HG03060 (cell line): Measurements from ENCODE around the gene DPCD.

Experiments
- ATAC-seq: cut with Tn5 transposase; IDR thresholded peaks from one replicate; pipeline ENCODE4 v1.9.1; 2021; ENCODE audit warnings: low read depth, moderate number of reproducible peaks; ENCODE audit not compliant: unreplicated experiment

The DPCD gene

DNA sequence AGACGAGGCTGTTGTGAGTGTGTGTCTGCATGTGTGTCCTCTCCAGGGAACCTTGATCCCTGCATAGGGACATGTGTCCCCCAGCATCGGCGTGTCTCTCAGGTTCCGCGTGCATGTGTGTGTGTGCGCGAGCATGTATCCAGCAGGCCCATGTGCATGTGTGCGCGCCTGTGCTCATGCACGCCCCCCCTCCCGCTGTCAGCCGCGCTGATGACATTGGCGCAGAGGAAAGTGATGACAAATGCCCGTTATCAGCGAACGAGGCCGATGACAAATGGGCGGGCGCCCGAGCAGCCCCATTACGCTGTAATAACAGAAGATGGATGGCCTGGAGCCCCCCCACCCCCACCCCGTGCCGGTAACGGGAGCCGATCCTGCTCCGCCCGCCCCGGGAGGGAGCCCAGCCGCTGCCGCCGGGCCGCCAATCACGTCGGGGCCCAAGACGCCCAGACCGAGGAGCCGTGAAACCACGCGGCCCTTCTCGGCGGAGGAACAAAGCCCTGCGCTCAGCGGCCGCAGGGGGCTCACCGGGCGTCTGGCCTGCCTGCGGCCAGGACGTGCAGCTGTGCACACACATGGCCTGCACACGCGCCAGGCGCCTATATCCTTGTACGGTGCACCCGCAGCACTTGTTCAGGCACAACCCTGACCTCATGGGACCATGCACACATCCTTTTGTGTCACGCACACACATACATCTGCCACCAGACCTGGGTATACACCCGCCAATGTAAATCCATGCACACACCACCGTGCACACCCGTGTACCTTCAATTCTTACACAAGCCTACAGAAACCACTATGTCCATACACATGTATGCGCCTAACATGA lies 21.6 kb upstream of the DPCD start:
- ATAC-seq = no peak

DNA sequence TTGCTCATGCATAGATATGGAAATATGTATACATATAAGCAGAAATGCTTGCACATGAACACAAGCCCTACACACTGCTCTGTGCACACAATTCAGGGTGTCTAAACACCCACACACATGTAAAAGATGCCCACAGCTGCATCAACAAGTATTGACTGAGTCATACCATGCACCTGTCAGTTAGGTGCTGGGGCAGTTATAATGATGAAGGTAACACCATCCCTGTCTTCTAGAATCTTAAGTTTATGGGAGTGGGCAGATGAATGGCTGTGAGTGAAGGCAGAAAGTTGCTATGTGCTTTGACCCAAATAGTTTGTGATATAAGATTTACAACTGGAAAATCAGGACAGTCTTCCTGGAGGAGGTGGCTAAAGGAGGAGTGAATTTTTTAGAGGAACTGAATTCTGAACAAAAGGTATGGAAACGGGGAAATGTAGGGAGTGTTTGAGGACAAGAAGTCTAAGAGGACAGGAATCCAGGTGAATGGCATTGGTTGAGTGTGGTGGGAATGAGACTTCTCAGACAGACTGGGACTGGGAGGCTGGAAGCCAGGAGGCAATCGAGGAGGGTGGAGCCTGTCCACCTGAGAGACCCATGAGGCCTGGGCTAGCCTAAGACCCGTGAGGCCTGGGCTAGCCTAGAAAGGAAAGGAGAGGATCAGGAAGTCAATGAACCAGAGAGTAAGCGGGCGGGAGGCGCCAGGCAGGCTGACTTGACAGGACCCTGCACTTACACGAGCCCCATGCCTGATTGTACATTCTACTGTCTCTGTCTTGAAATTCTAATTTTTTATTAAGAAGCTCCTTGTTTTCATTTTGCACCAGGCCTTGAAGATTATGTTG lies 20.7 kb upstream of the DPCD start:
- no peak for ATAC-seq

DNA sequence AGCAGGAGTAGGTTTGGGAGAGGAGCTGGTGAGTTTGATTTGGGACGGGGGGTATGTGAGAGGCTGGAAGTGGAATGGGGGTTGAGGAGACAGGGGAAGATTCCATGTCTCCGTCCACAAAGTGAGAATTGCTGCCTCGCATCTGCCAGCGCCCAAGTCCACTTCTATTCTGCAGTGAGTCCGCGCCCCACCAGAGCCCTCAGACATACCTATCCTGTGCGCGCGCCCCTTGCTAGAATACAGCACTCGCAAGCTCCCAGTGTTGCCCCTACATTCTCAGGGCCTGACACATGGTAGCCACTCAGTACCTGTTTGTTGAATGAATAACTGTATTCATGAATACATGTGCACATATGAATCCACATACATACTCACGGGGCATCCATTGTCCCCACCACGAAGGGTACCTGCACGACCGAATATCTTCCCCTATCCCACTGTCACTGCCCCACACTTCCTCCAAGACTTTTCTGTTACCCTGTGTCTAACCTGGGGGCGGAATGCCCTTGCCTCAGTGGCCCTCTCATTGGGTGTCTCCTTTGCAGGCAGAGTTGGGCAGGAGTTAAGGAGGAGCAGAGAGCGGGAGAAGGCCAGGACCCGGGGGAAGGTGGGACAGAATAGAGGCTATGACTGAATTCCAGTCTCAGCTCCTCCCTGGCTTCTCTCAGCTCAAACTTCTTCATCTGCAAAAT lies 19.9 kb upstream of the DPCD start:
- ATAC-seq = no peak

DNA sequence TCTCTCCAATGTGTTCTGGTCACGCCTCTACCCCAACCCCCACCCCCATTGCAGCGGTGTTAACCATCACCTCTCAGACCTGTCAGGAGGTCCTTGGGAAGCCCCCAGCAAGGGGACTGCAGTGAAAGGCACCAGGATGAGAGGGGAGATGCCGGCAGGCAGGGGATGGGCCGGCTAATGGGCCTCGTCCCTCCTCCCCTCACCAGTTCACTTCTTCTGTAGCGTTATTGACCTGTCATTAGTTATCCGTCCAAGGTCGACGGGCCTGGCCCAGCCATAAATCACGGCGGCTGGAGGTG lies 18.8 kb upstream of the DPCD start:
- no peak for ATAC-seq

DNA sequence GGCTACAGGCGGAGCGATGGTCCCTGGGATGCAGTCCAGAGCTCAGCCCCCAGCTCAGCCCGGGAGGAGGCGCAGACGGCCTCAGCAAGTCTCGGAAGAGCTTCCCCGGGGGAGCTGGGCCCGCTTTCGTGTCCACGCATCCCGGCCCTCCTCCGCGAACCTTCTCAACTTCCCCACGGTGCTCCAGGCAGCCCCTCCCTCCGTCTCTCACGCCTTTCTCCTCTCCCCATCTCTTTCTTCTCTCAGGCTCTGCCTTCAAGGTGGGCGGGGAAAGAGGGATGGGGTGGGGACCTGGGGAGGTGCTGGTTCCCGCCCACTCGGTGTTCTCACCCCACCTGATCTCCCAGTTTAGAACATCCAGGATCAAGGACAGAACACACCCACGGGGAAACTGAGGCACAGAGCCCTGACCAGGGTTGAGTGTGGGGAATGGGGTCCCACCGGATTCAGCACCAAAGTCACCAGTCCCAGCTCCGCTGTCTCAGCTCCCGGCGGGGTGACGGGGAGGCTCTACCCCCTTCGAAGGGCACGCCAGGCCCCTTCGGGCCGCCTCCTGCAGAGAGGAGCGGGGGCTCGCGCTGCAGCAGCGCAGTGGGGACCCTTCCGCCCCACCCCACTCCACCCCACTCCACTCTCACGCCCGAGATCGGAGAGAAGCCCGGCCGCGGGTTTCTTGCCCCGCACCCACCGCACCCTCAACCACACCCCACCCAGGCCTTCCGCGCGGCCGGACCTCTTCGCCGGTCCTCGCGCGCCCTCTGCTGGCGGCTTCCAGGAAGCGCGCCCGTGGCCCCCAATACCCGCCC lies 18.3 kb upstream of the DPCD start:
- no peak for ATAC-seq

DNA sequence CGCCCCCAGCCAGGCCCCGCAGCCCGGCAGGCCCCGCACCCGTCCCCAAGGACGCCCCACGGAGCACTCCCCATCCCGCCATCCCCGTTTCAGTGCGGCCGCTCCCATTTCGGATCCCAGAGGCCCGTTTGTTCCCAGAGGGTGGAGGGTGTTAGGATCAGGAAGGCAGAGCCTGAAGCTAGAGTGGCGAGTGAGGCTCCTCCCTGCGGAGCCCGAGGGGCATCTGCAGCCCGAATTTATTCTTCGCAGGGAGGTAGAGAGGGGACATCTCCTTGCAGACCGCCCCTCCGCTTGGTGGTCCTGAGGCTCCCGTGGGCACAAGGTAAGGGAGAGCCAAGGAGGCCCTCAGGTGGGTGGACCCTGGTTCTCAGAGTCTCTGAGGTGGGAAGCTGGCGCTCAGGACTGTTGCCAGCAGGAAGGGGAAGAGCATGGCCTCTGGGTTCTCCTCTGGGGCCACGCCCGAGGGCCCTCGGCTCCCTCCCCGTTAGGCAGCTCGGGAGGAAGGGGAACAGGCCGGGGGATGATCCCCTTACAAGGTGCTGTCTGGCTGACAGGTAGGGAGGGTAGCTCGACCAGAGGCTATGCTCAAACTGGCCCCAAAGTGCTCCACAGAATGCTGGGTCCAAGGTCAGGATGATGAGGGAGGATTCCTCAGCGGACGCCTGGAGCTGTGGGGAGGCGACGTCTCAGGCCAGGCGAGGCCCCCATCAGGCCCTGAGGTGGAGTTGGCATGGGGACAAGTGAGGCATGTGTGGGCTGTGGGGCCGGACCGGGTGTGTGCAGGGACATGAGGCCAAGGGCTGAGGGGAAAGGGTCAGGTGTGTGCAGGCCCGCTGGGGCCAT lies 17.5 kb upstream of the DPCD start:
- ATAC-seq = no peak

DNA sequence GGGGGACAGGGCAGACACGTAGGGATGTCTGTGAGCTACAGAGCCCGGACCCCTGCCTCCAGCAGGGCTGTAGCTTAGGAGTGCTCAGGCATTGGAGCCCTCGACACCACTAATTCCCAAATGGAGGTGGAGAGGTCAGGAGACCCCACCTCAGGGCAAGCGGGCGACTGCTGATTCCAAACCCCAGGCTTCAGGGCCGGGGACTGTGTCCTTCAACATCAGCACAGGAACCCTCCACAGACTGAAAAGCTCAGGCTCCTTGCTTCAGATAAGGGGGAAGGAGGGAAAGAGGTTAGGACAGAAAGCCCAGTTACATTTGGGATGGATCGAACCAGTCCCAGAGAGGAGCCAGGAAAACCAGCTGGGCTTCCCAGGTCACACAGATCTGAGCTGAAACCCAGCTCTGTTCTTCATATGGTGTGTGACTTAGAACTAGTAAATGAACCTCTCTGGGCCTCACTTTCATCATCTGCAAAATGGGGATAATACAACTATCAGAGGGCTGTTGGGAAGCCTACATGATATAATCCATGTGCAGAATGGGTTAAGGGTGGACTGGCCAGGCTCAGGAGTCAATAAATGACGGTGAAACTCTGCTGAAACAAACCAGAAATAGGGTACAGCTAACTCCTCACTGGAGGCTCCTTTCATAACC lies 16.7 kb upstream of the DPCD start:
- no peak for ATAC-seq

DNA sequence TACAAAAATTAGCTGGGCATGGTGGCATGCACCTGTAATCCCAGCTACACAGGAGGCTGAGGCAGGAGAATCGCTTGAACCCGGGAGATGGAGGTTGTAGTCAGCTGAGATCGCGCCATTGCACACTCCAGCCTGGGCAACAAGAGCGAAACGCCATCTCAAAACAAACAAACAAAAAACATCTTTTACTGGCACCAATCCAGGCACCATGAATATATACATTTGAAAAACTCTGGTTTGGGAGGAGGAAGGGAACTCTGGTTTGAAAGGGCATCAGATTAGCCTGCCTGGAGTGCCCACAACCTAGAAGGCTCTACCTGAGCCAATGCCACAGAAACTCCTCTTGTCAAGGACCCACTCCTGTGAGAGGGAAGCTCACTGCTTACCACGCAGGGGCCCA lies 16.0 kb upstream of the DPCD start:
- no peak for ATAC-seq

DNA sequence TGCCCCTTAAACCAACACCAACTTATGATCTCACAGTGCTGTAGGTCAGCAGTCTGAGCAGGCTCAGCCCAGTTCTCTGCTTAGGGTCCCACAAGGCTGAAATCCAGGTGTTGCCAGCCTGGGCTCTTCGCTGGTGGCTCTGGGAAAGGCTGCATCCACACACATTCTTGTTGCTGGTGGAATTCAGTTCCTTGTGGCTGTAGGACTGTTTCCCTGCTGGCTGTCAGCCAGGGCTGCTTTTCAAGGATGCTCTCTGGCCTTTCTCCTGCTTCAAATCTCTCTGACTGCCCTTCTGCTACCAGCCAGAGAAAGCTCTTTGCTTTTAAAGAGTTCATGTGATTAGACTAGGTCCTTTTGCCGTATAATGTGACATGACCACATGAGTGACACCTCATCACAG lies 15.3 kb upstream of the DPCD start:
- ATAC-seq = no peak

DNA sequence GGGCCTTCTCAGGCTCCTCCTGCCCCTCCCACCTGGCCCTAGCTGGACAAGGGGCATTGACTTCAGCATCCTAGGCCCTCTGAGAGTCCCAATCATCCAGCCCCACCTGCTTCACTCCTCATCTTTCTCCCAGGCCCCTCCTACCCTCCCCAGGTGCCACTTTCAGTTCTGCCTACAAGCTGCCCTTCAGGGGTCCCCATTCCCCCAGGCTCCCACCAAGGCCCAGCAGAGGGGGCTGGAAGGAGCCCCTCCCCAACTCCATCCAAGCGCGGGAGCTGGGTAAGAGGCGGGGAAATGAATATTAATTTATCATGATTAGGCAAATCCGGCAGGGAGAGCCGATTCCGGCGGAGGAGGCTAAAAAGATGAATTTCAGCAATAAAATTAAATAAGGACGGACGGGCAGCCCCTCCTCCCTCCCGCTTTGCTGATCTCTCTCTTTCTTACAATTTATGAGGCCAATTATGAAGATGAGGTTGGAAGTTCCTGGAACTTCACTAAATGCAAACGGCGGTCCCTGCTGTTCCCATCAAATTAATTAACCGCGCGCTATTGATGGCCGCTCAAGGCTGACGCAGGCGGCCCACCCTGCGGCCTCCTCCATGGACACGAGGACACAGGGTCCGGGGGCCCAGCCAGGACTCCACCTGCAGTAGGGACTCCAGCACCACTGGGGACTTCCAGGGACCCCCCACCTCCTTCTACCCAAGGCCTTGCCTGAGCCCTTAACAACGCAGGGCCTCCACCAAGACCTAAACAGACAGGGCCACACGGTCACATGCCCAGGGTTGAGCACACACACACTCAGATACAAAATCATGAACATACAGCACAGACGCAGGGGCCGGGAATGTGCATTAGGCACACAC lies 14.0 kb upstream of the DPCD start:
- ATAC-seq = no peak

DNA sequence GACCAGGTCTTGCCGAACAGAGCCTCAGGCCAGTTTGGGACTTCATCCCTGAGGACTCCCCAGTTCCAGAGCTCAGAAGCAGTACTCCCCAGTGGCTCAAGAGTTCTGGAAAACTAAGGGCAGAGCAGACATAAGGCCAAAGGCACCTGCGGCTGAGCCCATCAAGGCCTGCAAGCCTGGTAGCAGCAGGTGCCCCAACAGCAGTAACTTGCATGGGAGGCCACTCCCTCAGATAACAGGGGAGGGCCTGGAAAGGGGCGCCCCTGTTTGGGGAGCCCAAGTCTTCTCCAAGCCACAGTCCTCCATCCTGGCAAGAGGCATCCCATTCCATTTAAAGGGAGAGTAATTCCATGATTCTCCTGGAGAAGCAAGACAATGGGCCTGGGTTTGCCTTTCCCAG lies 13.0 kb upstream of the DPCD start:
- ATAC-seq = no peak

DNA sequence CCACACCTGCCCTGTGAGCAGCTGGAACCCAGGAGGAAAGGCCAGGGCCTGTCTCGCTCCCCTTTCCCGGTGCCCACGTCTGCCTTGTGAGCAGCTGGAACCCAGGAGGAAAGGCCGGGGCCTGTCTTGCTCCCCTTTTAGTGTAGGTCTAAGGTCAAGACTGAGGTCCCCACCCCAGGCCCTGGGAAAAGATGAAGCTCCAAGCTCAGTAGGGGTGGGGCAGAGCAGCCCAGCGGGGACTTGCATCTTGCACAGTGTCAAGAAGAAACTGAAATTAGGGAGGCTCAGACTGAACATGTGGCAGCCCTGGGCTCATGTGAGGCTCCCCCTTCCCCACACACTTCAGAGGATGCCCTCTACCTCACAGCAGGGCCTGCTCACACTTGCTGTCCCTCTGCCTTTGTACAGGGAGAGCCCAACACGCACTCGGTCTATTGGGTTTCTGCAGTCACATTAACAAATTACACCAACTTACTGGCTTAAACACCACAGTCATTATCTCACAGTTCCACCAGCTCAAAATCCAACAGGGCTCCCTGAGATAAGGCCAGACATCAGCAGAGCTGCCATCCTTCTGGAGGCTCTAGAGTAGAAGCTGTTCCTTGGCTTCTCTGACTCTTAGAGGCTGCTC lies 12.4 kb upstream of the DPCD start:
- no peak for ATAC-seq

DNA sequence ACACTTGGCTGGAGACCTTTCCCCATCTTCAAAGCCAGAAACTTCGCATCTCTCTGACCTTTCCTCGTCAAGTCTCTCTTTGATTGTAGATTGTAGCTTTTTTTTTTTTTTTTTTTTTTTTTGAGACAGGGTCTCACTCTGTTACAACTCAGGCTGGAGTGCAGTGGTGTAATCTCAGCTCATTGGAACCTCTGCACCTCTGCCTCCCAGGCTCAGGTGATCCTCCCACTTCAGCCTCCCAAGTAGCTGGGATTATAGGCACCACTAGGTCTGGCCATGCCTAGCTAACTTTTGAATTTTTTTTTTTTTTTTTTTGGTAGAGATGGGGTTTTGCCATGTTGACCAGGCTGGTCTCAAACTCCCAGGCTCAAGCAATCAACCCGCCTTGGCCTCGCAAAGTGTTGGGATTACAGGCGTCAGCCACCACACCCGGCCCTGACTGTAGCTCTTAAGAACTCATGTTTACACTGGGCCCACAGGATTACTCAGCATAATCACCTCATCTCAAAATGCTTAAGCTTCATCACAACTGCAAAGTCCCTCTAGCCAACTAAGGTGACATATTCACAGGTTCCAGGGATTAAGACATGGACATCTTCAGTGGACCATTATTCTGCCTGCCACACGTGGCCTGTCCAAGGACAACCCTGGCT lies 11.8 kb upstream of the DPCD start:
- no peak for ATAC-seq

DNA sequence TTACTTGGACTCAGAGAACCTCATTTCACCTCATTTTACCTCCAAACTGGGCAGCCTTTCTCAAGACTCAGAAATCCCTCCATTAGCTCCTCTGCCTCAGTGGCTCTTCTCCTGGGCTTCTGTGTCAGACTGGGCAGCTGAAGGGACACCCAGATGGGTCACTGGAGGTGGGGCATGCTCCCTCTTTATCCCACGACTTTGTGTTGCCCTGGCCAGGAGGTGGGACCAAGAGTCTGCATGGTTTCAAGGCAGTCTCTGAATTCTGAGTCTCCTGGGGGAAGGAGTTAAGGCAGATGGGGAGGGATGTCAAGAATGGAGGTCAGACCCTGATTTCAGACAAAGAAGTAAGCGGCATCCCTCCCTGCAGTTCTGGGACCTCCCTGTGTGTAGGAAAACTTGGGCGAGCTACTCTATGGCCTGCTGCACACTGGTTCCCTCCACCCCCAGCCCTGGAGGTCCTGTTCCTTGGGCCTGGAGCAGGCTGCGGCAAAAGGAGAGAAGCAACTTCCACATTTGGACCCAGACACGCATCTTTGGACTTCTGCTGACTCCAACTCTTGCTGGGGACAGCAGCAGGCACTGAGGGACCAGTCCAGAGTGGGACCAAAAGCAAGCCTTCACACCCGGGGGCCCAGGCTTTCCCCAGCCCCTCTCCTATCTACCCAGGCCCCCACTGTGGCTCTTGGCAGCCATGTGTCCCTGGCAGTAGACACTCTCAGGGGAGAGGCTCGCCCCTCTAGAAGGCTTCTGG lies 10.8 kb upstream of the DPCD start:
- ATAC-seq = no peak

DNA sequence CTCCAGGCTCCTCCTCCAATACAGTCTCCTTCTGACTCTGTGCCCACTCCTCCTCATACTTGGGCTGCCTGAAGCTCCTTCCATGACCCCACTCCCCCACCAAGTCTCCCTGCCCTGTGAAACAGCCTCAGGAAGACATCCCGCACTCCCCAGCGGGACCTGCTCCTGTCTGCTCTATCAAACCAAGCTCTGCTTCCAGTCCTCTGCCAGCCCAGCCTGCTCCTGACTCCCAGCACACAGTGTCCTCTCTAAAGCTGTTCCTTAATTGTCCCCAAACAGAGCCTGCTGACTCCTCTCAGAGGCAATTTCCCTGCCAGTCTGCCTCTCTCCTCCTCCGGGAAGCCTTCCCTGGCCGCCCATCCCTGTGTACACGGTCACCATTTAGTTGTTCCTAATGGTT lies 9.9 kb upstream of the DPCD start:
- ATAC-seq = no peak

DNA sequence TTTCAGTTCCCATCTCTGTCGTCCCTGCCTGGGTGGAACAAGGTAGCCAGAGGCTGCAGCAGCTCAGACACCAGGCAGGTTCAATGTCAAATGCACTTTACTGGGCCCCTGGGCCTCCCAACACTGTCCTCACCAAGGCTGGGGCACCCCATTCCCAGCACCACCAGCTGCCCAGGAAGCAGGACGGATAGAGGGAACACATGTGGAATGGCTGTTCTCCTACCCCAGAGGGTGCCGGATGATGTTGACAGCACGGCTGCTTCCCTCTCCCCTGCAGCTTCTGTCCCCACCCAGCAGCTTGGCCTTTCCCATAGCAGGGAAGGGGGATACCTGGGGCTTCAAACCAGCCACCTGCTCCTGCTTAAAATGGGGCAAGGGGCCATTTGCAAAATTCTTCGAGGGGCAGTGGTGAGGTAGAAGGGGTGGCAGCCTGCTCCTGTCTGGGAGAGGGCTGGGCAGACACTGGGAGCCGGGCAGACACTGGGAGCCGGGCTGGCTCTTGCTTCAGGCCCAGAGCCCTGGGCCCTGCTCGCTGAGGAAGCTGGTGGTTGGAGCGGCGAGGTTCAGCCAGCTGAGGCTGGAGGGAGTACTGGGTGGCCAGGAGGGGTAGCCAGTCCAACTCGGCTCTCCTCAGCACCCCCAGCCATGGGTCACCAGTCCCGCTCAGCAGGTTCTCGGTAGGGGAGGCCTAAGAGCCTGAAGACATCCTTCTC lies 9.2 kb upstream of the DPCD start:
- no peak for ATAC-seq
